ENCODE results near the gene MT1A.

- TF ChIP-seq CTCF (IDR thresholded peaks at IDR 0.05) (no peak), TEAD4 (CRISPR knock-in tag; IDR thresholded peaks at IDR 0.05) (no peak), ZNF263 (CRISPR knock-in tag; IDR thresholded peaks at IDR 0.05; ENCODE audit: low read depth) (no peak), E2F4 (CRISPR knock-in tag; IDR thresholded peaks at IDR 0.05; ENCODE audit: borderline replicate concordance, low read depth) (no peak), RELA (CRISPR knock-in tag; IDR thresholded peaks at IDR 0.05; ENCODE audit: borderline replicate concordance) (no peak), ELF4 (CRISPR knock-in tag; IDR thresholded peaks at IDR 0.05; ENCODE audit: low read depth) (no peak), FOXP1 (CRISPR knock-in tag; IDR thresholded peaks at IDR 0.05; ENCODE audit: borderline replicate concordance) (no peak), GABPB1 (CRISPR knock-in tag; IDR thresholded peaks at IDR 0.05) (no peak), FOXJ3 (CRISPR knock-in tag; IDR thresholded peaks at IDR 0.05; ENCODE audit: borderline replicate concordance) (no peak), NR2C2 (CRISPR knock-in tag; IDR thresholded peaks at IDR 0.05) (no peak), NFYB (CRISPR knock-in tag; conservative IDR thresholded peaks at IDR 0.05; ENCODE audit: low read depth) (no peak), ZSCAN18 (CRISPR knock-in tag; IDR thresholded peaks at IDR 0.05) (no peak), USF2 (CRISPR knock-in tag; IDR thresholded peaks at IDR 0.05) (no peak)
Measured at GRCh38 chr16:56657555-56658326, 19.3 kb downstream of the MT1A start, which contains the start of gene MT1F.
